NB4 (cell line): Measurements from ENCODE around the gene ALDOB.
"Not testable (repeated sequence)": the region's sequence is repeated elsewhere in the genome, so short reads cannot be mapped to it uniquely, and the experiment has no call there.

Experiments
- DNase-seq: peaks from one replicate; pipeline ENCODE4 v3.0.0; 2010; ENCODE audit warnings: low read depth
- H3K4me3 ChIP-seq: one replicate; pipeline ENCODE4 v1.5.1; 2011; ENCODE audit warnings: mild to moderate bottlenecking, low read depth, low read length, moderate library complexity
- MAX ChIP-seq: IDR thresholded peaks from 2 replicates; pipeline ENCODE4 v1.6.1; 2011; ENCODE audit warnings: low read depth, low read length
- MYC ChIP-seq: IDR thresholded peaks from 2 replicates; pipeline ENCODE4 v1.6.1; 2011; ENCODE audit warnings: low read depth, low read length
- POLR2A ChIP-seq: IDR thresholded peaks from 2 replicates; pipeline ENCODE4 v1.6.1; 2011; ENCODE audit warnings: mild to moderate bottlenecking; ENCODE audit not compliant: insufficient read length; ENCODE audit errors: extremely low read depth
- TF ChIP-seq, protein P1 (sequence below): IDR thresholded peaks from one replicate; pipeline ENCODE4 v1.5.1; 2012; ENCODE audit warnings: low read depth, low read length

ALDOB gene

DNA sequence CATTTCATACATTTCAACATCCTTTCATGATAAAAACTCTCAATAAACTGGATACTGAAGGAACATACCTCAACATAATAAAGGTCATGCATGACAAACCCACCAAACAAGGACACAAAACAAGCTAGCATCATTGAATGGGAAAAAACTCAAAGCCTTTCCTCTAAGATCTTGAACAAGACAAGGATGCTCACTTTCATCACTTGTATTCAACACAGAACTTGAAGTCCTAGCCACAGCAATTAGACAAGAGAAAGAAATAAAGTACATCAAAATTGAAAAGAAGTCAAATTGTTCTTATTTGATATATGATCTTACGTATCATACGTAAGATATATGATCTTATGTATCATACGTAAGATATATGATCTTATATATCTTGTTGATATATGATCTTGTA is 42.4 kb downstream of the ALDOB start:
- no peak overlapping the region for H3K4me3 ChIP-seq
- DNase-seq, result no peak
- TF ChIP-seq MAX (no peak), MYC (no peak), POLR2A (no peak)
- TF ChIP-seq, protein P1, sequence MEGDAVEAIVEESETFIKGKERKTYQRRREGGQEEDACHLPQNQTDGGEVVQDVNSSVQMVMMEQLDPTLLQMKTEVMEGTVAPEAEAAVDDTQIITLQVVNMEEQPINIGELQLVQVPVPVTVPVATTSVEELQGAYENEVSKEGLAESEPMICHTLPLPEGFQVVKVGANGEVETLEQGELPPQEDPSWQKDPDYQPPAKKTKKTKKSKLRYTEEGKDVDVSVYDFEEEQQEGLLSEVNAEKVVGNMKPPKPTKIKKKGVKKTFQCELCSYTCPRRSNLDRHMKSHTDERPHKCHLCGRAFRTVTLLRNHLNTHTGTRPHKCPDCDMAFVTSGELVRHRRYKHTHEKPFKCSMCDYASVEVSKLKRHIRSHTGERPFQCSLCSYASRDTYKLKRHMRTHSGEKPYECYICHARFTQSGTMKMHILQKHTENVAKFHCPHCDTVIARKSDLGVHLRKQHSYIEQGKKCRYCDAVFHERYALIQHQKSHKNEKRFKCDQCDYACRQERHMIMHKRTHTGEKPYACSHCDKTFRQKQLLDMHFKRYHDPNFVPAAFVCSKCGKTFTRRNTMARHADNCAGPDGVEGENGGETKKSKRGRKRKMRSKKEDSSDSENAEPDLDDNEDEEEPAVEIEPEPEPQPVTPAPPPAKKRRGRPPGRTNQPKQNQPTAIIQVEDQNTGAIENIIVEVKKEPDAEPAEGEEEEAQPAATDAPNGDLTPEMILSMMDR, result no peak

GRCh38 chr9:101388507-101388993 is 47.0 kb downstream of the ALDOB start:
- TF ChIP-seq, protein P1, result peak; percentile 5
- TF ChIP-seq MAX, result no peak
- peak; percentile 11 for DNase-seq
- no peak overlapping the region for H3K4me3 ChIP-seq

DNA sequence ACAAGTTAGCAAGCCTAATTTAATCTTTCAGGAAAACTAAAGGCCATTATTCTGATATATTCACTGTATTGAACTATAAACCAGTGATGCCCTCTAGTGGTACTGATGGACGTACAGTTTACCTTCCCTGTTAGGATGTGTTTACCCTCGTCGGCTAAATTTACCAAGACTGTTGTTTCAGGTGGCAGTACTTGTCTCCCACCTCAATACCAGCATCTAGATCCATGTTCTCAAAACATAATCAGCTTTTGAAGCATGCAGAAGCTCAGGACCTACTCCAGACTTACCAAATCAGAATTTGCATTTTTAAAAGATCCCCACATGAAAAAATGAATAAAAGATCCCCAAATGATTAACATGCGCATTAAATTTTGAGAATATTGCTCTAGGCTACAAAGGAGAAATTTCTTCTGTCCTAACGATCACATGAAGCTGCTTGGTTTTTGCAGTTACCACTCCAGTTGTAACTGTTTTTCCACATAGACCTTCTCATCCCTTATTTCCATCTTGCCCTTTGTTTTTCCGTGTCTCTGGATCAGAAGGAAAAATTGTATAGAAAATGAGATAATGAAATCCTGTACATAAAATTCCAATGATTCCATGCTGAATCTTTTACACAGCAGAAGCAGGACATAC is 47.6 kb downstream of the ALDOB start:
- no peak overlapping the region for H3K4me3 ChIP-seq
- no peak for TF ChIP-seq MYC
- TF ChIP-seq, protein P1, result peak; percentile 54
- peak; percentile 44 for DNase-seq

DNA sequence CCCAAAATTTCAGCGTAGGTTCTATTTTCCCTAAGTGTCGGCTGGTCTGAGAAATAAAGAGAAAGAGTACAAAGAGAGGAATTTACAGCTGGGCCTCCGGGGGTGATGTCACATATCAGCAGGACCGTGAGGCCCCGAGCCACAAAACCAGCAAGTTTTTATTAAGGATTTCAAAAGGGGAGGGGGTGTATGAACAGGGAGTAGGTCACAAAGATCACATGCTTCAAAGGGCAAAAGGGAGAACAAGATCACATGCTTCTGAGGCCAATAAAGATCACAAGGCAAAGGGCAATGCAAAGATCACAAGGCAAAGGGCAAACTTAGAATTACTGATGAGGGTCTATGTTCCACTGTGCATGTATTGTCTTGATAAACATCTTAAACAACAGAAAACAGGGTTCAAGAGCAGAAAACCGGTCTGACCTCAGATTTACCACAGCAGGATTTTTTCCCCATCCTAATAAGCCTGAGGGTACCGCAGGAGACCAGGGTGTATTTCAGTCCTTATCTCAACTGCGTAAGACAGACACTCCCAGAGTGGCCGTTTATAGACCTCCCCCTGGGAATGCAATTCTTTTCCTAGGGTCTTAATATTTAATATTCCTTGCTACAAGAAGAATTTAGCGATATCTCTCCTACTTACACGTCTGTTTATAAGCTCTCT is 50.6 kb downstream of the ALDOB start, which contains the start of gene BAAT:
Gene BAAT, minus strand, starts transcription at position 134 of the 664 bp plus-strand sequence. CDS start 13,602 bp downstream, outside the sequence.
- not testable (repeated sequence) for DNase-seq

DNA sequence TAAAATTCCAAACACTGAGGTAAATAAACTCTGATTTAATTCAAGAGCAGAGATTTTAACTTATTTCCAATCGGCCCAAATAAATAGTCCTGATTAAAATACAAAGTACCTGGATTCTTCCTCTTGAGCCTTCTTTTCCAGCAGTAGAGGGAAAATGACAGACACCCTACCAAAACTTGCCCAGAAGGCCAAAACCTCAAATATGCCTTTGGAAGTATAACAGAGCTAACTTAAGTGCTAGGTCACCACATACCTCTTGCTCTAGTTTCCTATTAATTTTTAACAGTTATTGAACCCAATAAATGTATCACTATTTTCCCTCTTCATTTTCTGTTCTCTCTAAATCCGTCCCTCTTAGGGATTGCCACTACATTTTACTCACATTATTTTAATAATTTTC is 52.2 kb downstream of the ALDOB start:
- TF ChIP-seq, protein P1, result no peak
- DNase-seq, result no peak
- no peak overlapping the region for H3K4me3 ChIP-seq

More for the DNA sequence above, 50.6 kb downstream of the ALDOB start, which contains the start of gene BAAT:
- H3K4me3 ChIP-seq, result not testable (repeated sequence)

- no peak for DNase-seq
- H3K4me3 ChIP-seq, result no peak overlapping the region
- no peak for TF ChIP-seq MAX
Observed at GRCh38 chr9:101381833-101382342, 53.7 kb downstream of the ALDOB start.

DNA sequence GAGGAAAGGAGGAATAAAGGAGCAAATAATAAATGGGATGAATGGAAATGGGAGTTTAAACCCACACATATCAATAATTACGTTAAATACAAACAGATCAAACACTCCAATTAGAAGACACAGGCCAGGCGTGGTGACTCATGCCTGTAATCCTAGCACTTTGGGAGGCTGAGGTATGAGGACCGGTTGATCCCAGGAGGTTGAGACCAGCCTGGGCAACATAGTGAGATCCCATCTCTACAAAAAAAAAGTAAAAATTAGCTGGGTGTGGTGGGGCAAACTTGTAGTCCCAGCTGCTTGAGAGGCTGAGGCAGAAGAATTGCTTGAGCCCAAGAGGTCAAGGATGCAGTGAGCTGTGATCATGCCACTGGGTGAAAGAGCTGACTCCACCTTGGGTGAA is 54.5 kb downstream of the ALDOB start:
- H3K4me3 ChIP-seq, result no peak overlapping the region
- DNase-seq, result no peak
- TF ChIP-seq POLR2A (no peak), MAX (no peak)
- TF ChIP-seq, protein P1, result no peak
